ENCODE measurements around the gene CYB561D1. TPM values are rescaled to one million over a fixed set of nuclear protein-coding genes. Genes with fewer than 3 reads are reported as not detected.

CYB561D1 gene
- polyA plus RNA-seq, 1 donor: 7.2 TPM

DNA sequence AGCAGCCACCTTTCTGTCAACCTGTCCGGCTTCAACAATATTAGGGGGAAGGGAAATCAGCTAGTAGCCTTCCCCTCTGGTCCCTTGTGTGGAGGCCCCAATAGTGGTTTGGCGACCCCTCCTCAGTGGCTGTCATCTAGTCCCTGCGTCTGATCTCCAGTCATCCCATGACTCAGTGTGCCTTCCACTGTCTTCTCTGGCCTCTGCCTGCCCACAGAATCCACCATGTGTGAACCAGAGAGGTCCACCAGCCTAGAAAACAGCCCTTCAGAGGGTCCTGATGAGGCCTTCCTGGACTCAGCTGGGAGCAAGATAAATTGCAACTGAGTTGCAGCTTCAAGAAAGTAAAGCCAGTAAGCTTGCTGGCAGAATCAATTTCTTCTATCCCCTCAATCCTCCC, 14.0 kb upstream of the CYB561D1 start:
- Histone ChIP-seq H3K4me1 (ENCODE audit: control insufficient read depth, insufficient read depth, low read length) (peaks cover 12% of the 10 kb centered on the region), H3K4me3 (ENCODE audit: low read length) (no peak overlapping the region), H3K27me3 (ENCODE audit: control insufficient read depth, insufficient read depth, low read length) (peaks cover 48% of the 10 kb centered on the region), H3K9me3 (ENCODE audit: control insufficient read depth, low read depth, low read length) (peaks cover 3% of the 10 kb centered on the region), H3K36me3 (ENCODE audit: control insufficient read depth, insufficient read depth, low read length) (no peaks in the 10 kb centered on the region), H3K27ac (ENCODE audit: low read length) (no peak overlapping the region)
- DNase-seq: no peak
- WGBS (ENCODE audit: insufficient coverage, low lambda C conversion rate): no CpG with 5 or more reads among the region's 3 CpGs

DNA sequence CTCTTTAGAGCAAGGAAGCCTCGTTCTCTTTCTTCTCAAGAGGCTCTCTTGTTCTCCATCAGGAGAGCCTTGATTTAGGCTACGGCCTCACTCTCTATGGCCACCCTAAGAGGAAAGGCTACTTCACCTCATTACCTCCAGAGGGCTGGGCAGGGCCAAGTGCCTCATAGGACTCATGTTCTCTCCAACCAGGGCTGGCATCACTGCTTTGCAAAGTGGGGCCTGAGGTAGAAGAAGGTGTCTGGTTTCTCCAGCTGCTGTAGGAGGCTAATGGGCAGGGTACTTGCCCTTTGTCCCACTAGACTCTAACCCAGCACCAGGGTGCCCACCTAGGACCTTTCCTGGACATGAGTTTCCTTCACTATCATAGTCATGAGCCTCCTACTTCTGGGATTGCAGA, 12.2 kb upstream of the CYB561D1 start:
- no peak overlapping the region for H3K27ac ChIP-seq (ENCODE audit: low read length)
- peaks cover 4% of the 10 kb centered on the region for H3K36me3 ChIP-seq (ENCODE audit: control insufficient read depth, insufficient read depth, low read length)
- DNase-seq: no peak
- H3K4me3 ChIP-seq (ENCODE audit: low read length): no peak overlapping the region
- no CpG with 5 or more reads among the region's 2 CpGs for WGBS (ENCODE audit: insufficient coverage, low lambda C conversion rate)
- peaks cover 39% of the 10 kb centered on the region for H3K27me3 ChIP-seq (ENCODE audit: control insufficient read depth, insufficient read depth, low read length)
- H3K4me1 ChIP-seq (ENCODE audit: control insufficient read depth, insufficient read depth, low read length): peaks cover 12% of the 10 kb centered on the region
- H3K9me3 ChIP-seq (ENCODE audit: control insufficient read depth, low read depth, low read length): peaks cover 3% of the 10 kb centered on the region

DNA sequence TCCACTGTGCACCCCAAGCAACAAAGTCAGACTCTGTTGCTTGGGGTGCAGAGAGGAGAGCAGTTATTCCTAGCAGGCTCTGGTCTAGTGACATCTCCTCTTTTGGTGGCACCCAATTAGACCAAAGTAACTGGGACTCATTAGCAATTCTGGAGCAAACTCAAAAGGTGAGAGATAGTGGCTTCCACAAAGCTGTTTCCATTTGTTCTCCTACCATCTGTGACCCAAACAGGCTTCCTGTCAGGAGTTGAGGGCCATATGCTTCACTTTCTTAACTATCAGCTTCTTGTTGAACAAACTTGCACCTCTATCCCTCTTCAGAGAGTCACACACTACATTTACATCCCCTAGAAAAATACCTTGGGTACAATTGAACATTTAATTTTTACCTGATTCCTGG, 11.7 kb upstream of the CYB561D1 start:
- no peak overlapping the region for H3K27ac ChIP-seq (ENCODE audit: low read length)
- DNase-seq: no peak
- peaks cover 6% of the 10 kb centered on the region for H3K36me3 ChIP-seq (ENCODE audit: control insufficient read depth, insufficient read depth, low read length)

DNA sequence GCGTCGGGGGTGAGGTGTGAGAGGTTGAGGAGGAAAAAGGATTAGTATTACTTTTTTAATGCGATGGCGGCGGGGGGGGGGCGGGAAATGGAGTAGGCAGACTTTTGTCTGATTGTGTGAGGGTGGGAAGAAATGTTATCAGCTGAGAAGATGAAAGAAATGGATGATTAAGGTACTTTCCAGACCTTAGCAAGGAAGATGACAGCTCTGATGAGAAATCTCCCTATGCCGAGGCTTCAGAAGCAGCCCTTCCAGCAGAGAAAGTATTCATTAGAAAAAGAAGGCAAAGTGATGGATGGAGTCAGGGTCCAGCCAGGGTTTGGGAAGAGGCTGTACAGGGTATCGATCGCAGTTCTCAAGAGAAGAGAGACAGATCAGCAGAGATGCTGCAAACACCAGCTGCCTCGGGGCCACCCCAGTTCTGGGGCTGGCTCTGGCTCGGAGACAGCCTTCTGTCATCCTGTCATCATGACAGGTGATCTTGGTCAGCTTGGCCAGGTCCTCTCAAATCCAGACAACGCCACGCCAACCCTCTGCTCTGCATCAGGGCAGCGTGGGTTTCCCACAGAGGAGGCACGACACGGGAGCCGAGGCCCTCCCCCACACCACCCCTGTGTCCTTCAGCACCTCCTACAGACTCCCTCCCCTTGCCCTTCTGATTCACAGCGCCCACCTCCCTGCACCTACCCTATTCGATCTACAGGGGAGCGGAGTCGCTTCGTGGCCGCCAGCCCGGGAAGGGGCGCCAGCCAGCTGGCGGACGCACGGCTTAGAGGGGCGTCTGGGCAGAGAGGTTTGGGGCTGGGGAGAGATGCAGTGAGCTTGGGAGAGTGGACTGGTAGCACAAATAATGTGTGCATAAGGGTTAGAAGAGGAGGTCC, 10.9 kb upstream of the CYB561D1 start:
- peaks cover 32% of the 10 kb centered on the region for H3K27me3 ChIP-seq (ENCODE audit: control insufficient read depth, insufficient read depth, low read length)
- DNase-seq: peak in 1 of 2 donors; percentile 17
- H3K27ac ChIP-seq (ENCODE audit: low read length): no peak overlapping the region

More for the DNA sequence above, 11.7 kb upstream of the CYB561D1 start:
- Histone ChIP-seq H3K4me3 (ENCODE audit: low read length) (no peak overlapping the region), H3K27me3 (ENCODE audit: control insufficient read depth, insufficient read depth, low read length) (peaks cover 35% of the 10 kb centered on the region), H3K9me3 (ENCODE audit: control insufficient read depth, low read depth, low read length) (peaks cover 3% of the 10 kb centered on the region), H3K4me1 (ENCODE audit: control insufficient read depth, insufficient read depth, low read length) (peaks cover 12% of the 10 kb centered on the region)

DNA sequence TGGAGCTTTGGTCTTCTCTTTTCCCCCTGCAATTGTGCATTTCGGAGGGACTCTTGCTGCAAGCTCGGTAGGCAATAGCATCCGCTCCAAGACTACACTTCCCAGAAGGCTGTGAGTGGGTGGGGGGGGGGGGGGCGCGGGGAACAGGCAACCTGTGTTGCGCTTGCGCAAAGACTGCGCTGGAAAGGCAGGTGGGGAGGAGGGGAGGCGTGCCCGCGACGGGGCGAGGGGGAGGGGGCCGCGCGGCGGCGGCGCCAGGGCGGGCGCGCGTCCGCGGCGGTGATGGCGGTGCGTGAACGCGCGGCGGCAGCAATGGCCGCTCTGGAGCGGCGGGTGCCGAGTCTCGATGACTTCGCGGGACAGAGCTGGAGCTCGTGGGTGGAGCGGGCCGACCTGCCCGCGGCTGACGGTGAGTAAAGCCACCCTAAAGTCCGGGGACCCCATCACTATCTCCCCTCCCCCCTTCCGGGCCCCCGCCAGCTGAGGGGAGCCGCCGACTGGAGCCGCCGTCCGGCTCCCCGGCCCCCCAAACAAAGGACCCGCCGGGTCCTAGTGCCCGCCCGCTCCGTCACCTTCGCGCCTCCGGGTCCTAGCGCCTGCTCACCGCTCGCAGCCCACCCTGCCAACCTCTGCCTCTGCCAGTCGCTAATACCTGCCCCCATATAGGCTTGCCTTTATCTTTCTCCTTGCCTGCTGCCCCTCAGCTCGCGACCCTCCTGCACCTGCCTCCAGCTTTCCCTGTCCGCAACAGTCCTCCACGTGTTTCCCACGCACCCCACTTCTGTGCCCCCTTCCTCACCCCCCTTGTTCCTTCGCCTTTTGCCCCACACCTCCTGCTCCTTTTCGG, 10.0 kb upstream of the CYB561D1 start, which contains the start of gene ATXN7L2:
Gene ATXN7L2, plus strand, starts transcription at position 234 of the 847 bp plus-strand sequence. Its CDS starts 49 bp downstream, at position 283.
- Histone ChIP-seq H3K36me3 (ENCODE audit: control insufficient read depth, insufficient read depth, low read length) (peaks cover 22% of the 10 kb centered on the region), H3K27ac (ENCODE audit: low read length) (peak within 1 kb of the TSS; percentile 84), H3K4me3 (ENCODE audit: low read length) (peak within 1 kb of the TSS; percentile 77), H3K9me3 (ENCODE audit: control insufficient read depth, low read depth, low read length) (peaks cover 3% of the 10 kb centered on the region), H3K27me3 (ENCODE audit: control insufficient read depth, insufficient read depth, low read length) (peaks cover 32% of the 10 kb centered on the region), H3K4me1 (ENCODE audit: control insufficient read depth, insufficient read depth, low read length) (peaks cover 12% of the 10 kb centered on the region)
- DNase-seq: peak; percentile 93 to 94
- 0% methylated on average over 1 of the region's 73 CpGs for WGBS (ENCODE audit: insufficient coverage, low lambda C conversion rate)

More for the DNA sequence above, 10.9 kb upstream of the CYB561D1 start:
- peaks cover 13% of the 10 kb centered on the region for H3K36me3 ChIP-seq (ENCODE audit: control insufficient read depth, insufficient read depth, low read length)
- H3K4me3 ChIP-seq (ENCODE audit: low read length): peak overlapping the region; percentile 55
- no CpG with 5 or more reads among the region's 29 CpGs for WGBS (ENCODE audit: insufficient coverage, low lambda C conversion rate)
- H3K4me1 ChIP-seq (ENCODE audit: control insufficient read depth, insufficient read depth, low read length): peaks cover 12% of the 10 kb centered on the region
- peaks cover 3% of the 10 kb centered on the region for H3K9me3 ChIP-seq (ENCODE audit: control insufficient read depth, low read depth, low read length)

DNA sequence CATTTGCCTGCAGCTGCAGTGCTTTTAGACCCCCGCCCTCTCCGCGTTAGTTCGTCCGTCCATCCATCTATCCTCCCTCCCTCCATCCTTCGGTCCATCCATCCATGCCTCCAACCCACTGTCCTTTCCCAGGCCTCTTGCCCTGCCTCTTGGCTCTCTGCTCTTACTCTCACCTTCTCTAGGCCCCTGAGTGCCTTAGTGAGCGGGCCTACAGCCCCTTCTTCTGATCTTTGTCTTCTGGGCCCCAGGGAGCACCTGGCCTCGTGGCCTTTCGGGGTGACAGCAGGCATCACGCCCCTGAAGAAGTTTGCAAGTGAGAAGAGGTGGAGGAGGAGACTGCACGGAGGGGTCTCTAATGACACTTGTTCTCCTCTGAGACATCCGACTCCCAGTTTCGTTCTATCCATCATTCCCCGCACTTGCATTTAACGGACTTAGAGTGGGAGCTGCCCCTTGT, 9.3 kb upstream of the CYB561D1 start:
- Histone ChIP-seq H3K9me3 (ENCODE audit: control insufficient read depth, low read depth, low read length) (peaks cover 3% of the 10 kb centered on the region), H3K27me3 (ENCODE audit: control insufficient read depth, insufficient read depth, low read length) (peaks cover 30% of the 10 kb centered on the region), H3K36me3 (ENCODE audit: control insufficient read depth, insufficient read depth, low read length) (peaks cover 28% of the 10 kb centered on the region), H3K27ac (ENCODE audit: low read length) (no peak overlapping the region), H3K4me3 (ENCODE audit: low read length) (peak overlapping the region; percentile 77), H3K4me1 (ENCODE audit: control insufficient read depth, insufficient read depth, low read length) (peaks cover 12% of the 10 kb centered on the region)
- WGBS (ENCODE audit: insufficient coverage, low lambda C conversion rate): 0% methylated on average over 6 of the region's 15 CpGs
- DNase-seq: no peak

DNA sequence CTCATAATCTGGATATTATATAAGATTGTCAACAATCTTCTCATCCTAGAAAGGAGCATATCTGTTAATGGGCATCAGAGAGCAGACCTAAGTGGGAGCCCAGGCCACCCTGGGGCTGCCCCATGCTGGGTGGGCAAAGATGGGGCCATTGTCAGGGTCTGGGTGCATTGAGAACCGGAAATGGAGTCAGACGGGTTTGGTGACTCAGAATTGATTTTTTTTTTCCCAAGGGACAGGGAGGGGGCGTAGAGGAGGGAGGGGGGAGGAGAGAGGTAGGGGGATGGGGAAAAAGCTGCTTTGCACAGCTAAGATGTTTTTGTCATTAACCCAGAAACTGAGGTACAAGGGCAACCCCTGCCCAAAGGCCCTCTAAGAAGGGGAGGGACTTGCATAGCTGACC, 8.9 kb upstream of the CYB561D1 start:
- Histone ChIP-seq H3K27ac (ENCODE audit: low read length) (no peak overlapping the region), H3K4me3 (ENCODE audit: low read length) (peak overlapping the region; percentile 77), H3K27me3 (ENCODE audit: control insufficient read depth, insufficient read depth, low read length) (peaks cover 26% of the 10 kb centered on the region), H3K9me3 (ENCODE audit: control insufficient read depth, low read depth, low read length) (peaks cover 3% of the 10 kb centered on the region), H3K36me3 (ENCODE audit: control insufficient read depth, insufficient read depth, low read length) (peaks cover 29% of the 10 kb centered on the region), H3K4me1 (ENCODE audit: control insufficient read depth, insufficient read depth, low read length) (peaks cover 12% of the 10 kb centered on the region)
- WGBS (ENCODE audit: insufficient coverage, low lambda C conversion rate): no CpG with 5 or more reads among the region's 3 CpGs
- no peak for DNase-seq

DNA sequence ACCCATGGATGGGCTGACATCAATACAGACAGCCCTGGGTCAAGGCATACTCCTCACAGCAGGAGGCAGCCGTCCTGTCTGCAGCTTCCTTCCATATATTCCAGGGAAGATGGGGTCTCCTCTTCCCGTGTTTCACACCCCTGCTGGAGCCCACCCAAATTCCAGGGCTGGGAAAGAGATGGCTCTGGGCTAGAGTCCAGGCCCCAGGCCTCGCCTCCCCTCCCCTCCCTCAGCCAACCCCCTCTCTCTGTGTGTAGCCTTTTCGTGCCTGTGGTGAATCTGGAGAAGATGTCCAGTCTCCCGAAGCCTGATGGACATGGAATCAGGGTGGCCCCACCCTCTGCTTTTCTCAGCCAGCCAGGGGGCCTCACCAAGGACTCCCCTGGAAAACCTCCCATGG, 6.6 kb upstream of the CYB561D1 start:
- peaks cover 46% of the 10 kb centered on the region for H3K36me3 ChIP-seq (ENCODE audit: control insufficient read depth, insufficient read depth, low read length)
- DNase-seq: no peak
- peaks cover 3% of the 10 kb centered on the region for H3K9me3 ChIP-seq (ENCODE audit: control insufficient read depth, low read depth, low read length)
- H3K27me3 ChIP-seq (ENCODE audit: control insufficient read depth, insufficient read depth, low read length): peaks cover 7% of the 10 kb centered on the region
- H3K4me3 ChIP-seq (ENCODE audit: low read length): no peak overlapping the region
- WGBS (ENCODE audit: insufficient coverage, low lambda C conversion rate): no CpG with 5 or more reads among the region's 5 CpGs
- no peak overlapping the region for H3K27ac ChIP-seq (ENCODE audit: low read length)
- peaks cover 12% of the 10 kb centered on the region for H3K4me1 ChIP-seq (ENCODE audit: control insufficient read depth, insufficient read depth, low read length)

DNA sequence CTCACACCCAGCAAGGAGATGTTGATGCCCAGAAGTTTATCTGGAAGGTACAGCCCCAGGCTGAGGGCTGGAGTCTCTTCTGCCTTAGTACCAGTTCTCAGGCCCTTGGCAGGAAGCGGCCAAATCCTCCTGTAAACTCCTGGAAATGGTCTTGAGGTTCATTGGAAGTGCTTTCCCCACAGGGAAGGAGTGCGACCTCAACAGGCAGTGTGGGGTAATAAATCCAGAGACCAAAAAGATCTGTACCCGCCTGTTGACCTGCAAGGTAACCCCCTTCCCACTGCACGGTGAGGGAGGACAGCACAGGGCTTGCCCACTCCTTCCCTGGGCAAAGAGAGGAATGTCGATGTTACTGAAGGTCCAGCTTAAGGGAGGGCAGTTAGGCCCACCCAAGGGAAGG, 5.7 kb upstream of the CYB561D1 start:
- Histone ChIP-seq H3K4me1 (ENCODE audit: control insufficient read depth, insufficient read depth, low read length) (peaks cover 10% of the 10 kb centered on the region), H3K27ac (ENCODE audit: low read length) (no peak overlapping the region), H3K27me3 (ENCODE audit: control insufficient read depth, insufficient read depth, low read length) (no peaks in the 10 kb centered on the region), H3K4me3 (ENCODE audit: low read length) (no peak overlapping the region), H3K36me3 (ENCODE audit: control insufficient read depth, insufficient read depth, low read length) (peaks cover 46% of the 10 kb centered on the region), H3K9me3 (ENCODE audit: control insufficient read depth, low read depth, low read length) (peaks cover 3% of the 10 kb centered on the region)
- DNase-seq: no peak
- WGBS (ENCODE audit: insufficient coverage, low lambda C conversion rate): no CpG with 5 or more reads among the region's 5 CpGs

DNA sequence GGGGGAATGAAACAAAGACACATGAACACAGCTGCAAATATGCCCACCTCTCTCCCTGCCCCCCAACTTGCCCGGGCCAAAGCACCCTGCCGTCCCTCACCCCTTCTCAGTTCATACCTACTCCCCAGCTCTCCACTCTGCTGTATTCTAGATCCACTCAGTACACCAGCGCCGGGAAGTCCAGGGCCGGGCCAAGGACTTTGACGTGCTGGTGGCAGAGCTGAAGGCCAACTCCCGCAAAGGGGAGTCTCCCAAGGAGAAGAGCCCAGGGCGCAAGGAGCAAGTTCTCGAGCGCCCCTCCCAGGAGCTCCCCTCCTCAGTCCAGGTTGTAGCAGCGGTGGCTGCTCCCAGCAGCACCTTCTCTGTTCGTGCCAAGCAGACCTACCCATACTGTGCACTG, 5.2 kb upstream of the CYB561D1 start:
- DNase-seq: no peak
- no peaks in the 10 kb centered on the region for H3K27me3 ChIP-seq (ENCODE audit: control insufficient read depth, insufficient read depth, low read length)
- H3K27ac ChIP-seq (ENCODE audit: low read length): no peak overlapping the region
- peaks cover 46% of the 10 kb centered on the region for H3K36me3 ChIP-seq (ENCODE audit: control insufficient read depth, insufficient read depth, low read length)
- WGBS (ENCODE audit: insufficient coverage, low lambda C conversion rate): no CpG with 5 or more reads among the region's 12 CpGs
- peaks cover 13% of the 10 kb centered on the region for H3K4me1 ChIP-seq (ENCODE audit: control insufficient read depth, insufficient read depth, low read length)
- H3K4me3 ChIP-seq (ENCODE audit: low read length): no peak overlapping the region
- peaks cover 3% of the 10 kb centered on the region for H3K9me3 ChIP-seq (ENCODE audit: control insufficient read depth, low read depth, low read length)
